ENCODE results near the gene LRRK1. TPM values are rescaled to one million over a fixed set of nuclear protein-coding genes. Genes with fewer than 3 reads are reported as not detected.

The LRRK1 gene
- polyA plus RNA-seq, 1 of the 3 experiments (the other 2 are of a cell fraction): 6.9 TPM

- Histone ChIP-seq H3K9me3 (no peaks in the 10 kb centered on the region), H3K9ac (no peak overlapping the region), H3K27me3 (ENCODE audit: insufficient read depth) (no peaks in the 10 kb centered on the region), H2AFZ (ENCODE audit: low read depth) (no peak overlapping the region), H3K79me2 (ENCODE audit: insufficient read depth) (no peaks in the 10 kb centered on the region), H3K4me2 (no peak overlapping the region), H3K4me3 (ENCODE audit: low read depth in 2 of 2, low read length in 1 of 2) (no peak overlapping the region), H3K27ac (ENCODE audit: low read depth in 2 of 2, low read length in 1 of 2) (no peak overlapping the region; a peak in 1 of 4 replicates), H4K20me1 (ENCODE audit: insufficient read depth) (no peaks in the 10 kb centered on the region), H3K36me3 (replicated peaks in 1 of 2; ENCODE audit: control insufficient read depth in 1 of 2, insufficient read depth in 2 of 2, low read length in 1 of 2) (no peaks in the 10 kb centered on the region), H3K4me1 (ENCODE audit: control insufficient read depth in 1 of 2, insufficient read depth in 2 of 2, low read depth in 1 of 2, low read length in 1 of 2) (peaks cover 0 to 17% of the 10 kb centered on the region in 2 experiments; a peak in 1 of 4 replicates), H3K9me2 (no peaks in the 10 kb centered on the region), H3F3A (replicated peaks; ENCODE audit: insufficient read depth) (no peaks in the 10 kb centered on the region)
- DNase-seq: no peak
- CTCF ChIA-PET: interaction anchor here (1.3 kb wide), 2 partner anchors 10 to 30 kb away, joined by 3 read pairs; no protein-coding TSS in a partner anchor
- 87% methylated on average over 19 of the region's 22 CpGs for WGBS (ENCODE audit: low lambda C conversion rate)
- TF ChIP-seq TEAD4 (IDR thresholded peaks at IDR 0.05; ENCODE audit: borderline replicate concordance, insufficient read depth): no peak
- TF ChIP-seq RAD21 (IDR thresholded peaks at IDR 0.05; ENCODE audit: low read length): no peak
- TF ChIP-seq SMC3 (IDR thresholded peaks at IDR 0.05; ENCODE audit: low read depth, low read length): no peak
- no peak for TF ChIP-seq MXI1 (IDR thresholded peaks at IDR 0.05; ENCODE audit: low read depth, low read length)
- TF ChIP-seq, protein P1, sequence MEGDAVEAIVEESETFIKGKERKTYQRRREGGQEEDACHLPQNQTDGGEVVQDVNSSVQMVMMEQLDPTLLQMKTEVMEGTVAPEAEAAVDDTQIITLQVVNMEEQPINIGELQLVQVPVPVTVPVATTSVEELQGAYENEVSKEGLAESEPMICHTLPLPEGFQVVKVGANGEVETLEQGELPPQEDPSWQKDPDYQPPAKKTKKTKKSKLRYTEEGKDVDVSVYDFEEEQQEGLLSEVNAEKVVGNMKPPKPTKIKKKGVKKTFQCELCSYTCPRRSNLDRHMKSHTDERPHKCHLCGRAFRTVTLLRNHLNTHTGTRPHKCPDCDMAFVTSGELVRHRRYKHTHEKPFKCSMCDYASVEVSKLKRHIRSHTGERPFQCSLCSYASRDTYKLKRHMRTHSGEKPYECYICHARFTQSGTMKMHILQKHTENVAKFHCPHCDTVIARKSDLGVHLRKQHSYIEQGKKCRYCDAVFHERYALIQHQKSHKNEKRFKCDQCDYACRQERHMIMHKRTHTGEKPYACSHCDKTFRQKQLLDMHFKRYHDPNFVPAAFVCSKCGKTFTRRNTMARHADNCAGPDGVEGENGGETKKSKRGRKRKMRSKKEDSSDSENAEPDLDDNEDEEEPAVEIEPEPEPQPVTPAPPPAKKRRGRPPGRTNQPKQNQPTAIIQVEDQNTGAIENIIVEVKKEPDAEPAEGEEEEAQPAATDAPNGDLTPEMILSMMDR (IDR thresholded peaks at IDR 0.05): no peak
- no peak for TF ChIP-seq GATA2 (CRISPR knock-in tag; IDR thresholded peaks at IDR 0.05)
- no peak for TF ChIP-seq RCOR1 (IDR thresholded peaks at IDR 0.05; ENCODE audit: low read length)
- TF ChIP-seq PBX3 (IDR thresholded peaks at IDR 0.05): no peak
- TF ChIP-seq FOXM1 (IDR thresholded peaks at IDR 0.05; ENCODE audit: low read depth): no peak
- TF ChIP-seq TAF1 (IDR thresholded peaks at IDR 0.05; ENCODE audit: borderline replicate concordance, low read depth, low read length): no peak
- no peak for TF ChIP-seq EZH2phosphoT487 (IDR thresholded peaks at IDR 0.05; ENCODE audit: borderline replicate concordance, low read depth)
- POLR2A ChIA-PET: no interaction called here
Measured at GRCh38 chr15:100887211-100887913, 31.8 kb upstream of the LRRK1 start.

DNA sequence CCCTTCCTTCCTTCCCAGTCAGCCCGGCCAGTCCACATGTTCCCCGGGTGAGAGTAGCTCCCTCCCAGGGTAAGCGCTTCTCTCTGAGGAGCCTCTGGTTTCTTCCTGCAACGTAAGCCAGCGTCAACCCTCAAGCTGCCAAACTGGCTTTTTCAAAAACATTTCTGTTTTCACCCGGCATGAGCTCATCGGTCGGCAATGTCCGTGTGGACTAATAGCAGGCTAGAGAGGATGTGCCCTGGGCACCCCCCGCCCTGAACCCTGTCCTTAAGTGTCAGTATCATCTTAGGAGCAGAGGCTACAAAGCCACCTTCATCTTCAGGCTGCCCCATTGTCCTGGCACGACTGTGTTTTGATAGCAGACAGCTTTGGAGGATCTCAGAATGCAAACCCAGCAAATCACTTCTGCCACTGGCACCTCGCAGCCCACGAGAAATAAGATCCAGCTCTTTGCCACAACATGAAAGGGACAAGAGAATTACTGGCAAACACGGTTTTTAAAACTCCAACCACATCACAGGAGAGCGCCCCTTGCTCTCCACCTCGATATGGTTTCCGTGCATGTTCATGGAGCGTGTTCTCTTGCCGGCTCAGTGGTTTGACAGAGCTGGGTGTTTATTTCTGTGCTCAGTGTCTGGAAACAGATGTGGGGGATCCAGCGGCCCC is 29.6 kb upstream of the LRRK1 start:
- Histone ChIP-seq H3F3A (replicated peaks; ENCODE audit: insufficient read depth) (no peaks in the 10 kb centered on the region), H3K4me2 (no peak overlapping the region), H3K36me3 (replicated peaks in 1 of 2; ENCODE audit: control insufficient read depth in 1 of 2, insufficient read depth in 2 of 2, low read length in 1 of 2) (no peaks in the 10 kb centered on the region), H2AFZ (ENCODE audit: low read depth) (no peak overlapping the region), H3K27me3 (ENCODE audit: insufficient read depth) (no peaks in the 10 kb centered on the region), H3K9ac (no peak overlapping the region), H3K4me1 (ENCODE audit: control insufficient read depth in 1 of 2, insufficient read depth in 2 of 2, low read depth in 1 of 2, low read length in 1 of 2) (peaks cover 0 to 9% of the 10 kb centered on the region in 2 experiments; a peak in 1 of 4 replicates), H3K79me2 (ENCODE audit: insufficient read depth) (no peaks in the 10 kb centered on the region), H4K20me1 (ENCODE audit: insufficient read depth) (no peaks in the 10 kb centered on the region), H3K27ac (ENCODE audit: low read depth in 2 of 2, low read length in 1 of 2) (no peak overlapping the region), H3K9me3 (no peaks in the 10 kb centered on the region), H3K4me3 (ENCODE audit: low read depth in 2 of 2, low read length in 1 of 2) (no peak overlapping the region), H3K9me2 (no peaks in the 10 kb centered on the region)
- ChIA-PET POLR2A (no interaction called here), CTCF (interaction anchor here (0.7 to 2.0 kb wide), 9 partner anchors 10 to 217 kb away, joined by 3 to 12 read pairs (median 4); no protein-coding TSS in a partner anchor)
- DNase-seq: no peak
- WGBS (ENCODE audit: low lambda C conversion rate): 88% methylated on average over 19 of the region's 20 CpGs
- TF ChIP-seq IRF3 (IDR thresholded peaks at IDR 0.05; ENCODE audit: low read depth, low read length) (no peak), GATA2 (CRISPR knock-in tag; IDR thresholded peaks at IDR 0.05) (no peak), RAD21 (IDR thresholded peaks at IDR 0.05; ENCODE audit: low read length) (no peak), RFX5 (IDR thresholded peaks at IDR 0.05; ENCODE audit: low read length) (no peak), FOSL2 (IDR thresholded peaks at IDR 0.05; ENCODE audit: borderline replicate concordance, low read depth) (no peak), MXI1 (IDR thresholded peaks at IDR 0.05; ENCODE audit: low read depth, low read length) (no peak), EZH2phosphoT487 (IDR thresholded peaks at IDR 0.05; ENCODE audit: borderline replicate concordance, low read depth) (no peak), CHD2 (IDR thresholded peaks at IDR 0.05; ENCODE audit: low read length, partially characterized antibody) (no peak), FOXJ3 (CRISPR knock-in tag; IDR thresholded peaks at IDR 0.05) (no peak)
- TF ChIP-seq, protein P2, sequence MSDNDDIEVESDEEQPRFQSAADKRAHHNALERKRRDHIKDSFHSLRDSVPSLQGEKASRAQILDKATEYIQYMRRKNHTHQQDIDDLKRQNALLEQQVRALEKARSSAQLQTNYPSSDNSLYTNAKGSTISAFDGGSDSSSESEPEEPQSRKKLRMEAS (IDR thresholded peaks at IDR 0.05; ENCODE audit: low read depth): no peak
- TF ChIP-seq, protein P3, sequence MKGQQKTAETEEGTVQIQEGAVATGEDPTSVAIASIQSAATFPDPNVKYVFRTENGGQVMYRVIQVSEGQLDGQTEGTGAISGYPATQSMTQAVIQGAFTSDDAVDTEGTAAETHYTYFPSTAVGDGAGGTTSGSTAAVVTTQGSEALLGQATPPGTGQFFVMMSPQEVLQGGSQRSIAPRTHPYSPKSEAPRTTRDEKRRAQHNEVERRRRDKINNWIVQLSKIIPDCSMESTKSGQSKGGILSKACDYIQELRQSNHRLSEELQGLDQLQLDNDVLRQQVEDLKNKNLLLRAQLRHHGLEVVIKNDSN (IDR thresholded peaks at IDR 0.05; ENCODE audit: borderline replicate concordance, low read depth): no peak
